ENCODE measurements around the gene ATP2A1.

- TF ChIP-seq CTCF (IDR thresholded peaks at IDR 0.05; ENCODE audit: low read length) (no peak), EZH2 (IDR thresholded peaks at IDR 0.05; ENCODE audit: borderline replicate concordance, low read length) (no peak)
These were observed 11.9 kb upstream of the ATP2A1 start for GRCh38 chr16:28866454-28866804.
